H7 (cell line): ENCODE results near the gene FAM110A. TPM values are rescaled to one million over a fixed set of nuclear protein-coding genes. Genes with fewer than 3 reads are reported as not detected.

Experiments
- DNase-seq: peaks from one replicate; pipeline ENCODE4 v3.0.0; 2012
- H3K27me3 ChIP-seq: 2 replicates; pipeline ENCODE4 v1.6.0; 2011; ENCODE audit warnings: mild to moderate bottlenecking, low read length; ENCODE audit not compliant: control insufficient read depth, insufficient read depth
- H3K36me3 ChIP-seq: replicated peaks from 2 replicates; pipeline ENCODE4 v1.5.1; 2011; ENCODE audit warnings: low read length; ENCODE audit not compliant: control insufficient read depth, insufficient read depth
- H3K4me3 ChIP-seq: 2 replicates; pipeline ENCODE4 v1.5.1; 2011; ENCODE audit warnings: low read depth, mild to moderate bottlenecking, control low read depth, low read length, moderate library complexity; ENCODE audit not compliant: insufficient read depth
- total RNA-seq: library from RNA; depleted of rRNA; stranded (reverse); fragments of >200 nt; shearing (Covaris generic); gene quantifications from 2 replicates; pipeline ENCODE4 v1.2.3, GENCODE V29; 2014

The FAM110A gene
- total RNA-seq, 1 experiment from 2014 or later: 9.9 TPM

DNA sequence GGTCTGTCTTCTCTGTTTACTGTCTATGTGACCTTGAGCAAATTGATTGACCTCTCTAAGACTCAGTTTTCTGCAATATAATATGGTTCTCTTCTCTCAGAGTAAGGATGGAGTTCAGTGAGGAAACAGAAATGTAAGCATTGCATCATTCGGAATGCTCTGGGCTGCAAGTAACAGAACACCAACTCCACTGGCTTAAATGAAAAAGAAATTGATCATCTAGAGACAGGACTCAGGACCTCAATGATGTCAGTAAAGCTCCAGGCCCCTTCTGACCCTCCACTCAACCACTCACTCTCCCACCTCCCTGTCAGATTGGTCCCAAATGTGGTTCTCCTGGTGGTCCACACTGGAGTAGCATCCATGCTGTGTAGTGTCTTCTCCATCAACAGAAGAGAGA, 31.9 kb downstream of the FAM110A start:
- Histone ChIP-seq H3K27me3 (peaks cover 1% of the 10 kb centered on the region; the same call in 1 of the 2 replicates), H3K36me3 (no peaks in the 10 kb centered on the region), H3K4me3 (no peak overlapping the region)
- DNase-seq: no peak

DNA sequence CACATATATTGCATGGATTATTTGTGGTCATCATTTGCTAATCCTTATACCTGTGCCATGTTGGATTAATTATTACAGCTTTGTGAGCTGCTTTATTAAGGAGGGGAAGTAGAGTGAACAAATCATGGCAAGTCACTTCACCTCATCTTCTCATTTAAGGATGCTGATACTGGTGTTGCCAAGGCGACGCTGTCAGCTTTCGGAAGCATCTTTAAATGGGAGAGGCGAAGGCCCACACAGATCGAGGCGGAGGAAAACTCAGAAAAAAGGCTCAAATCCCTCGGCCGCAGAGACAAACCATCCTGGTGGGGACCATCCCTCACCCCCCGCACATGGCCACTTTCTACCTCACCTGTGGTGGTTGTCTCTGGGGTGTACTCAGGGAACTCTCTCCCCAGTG, 34.8 kb downstream of the FAM110A start:
- H3K4me3 ChIP-seq: no peak overlapping the region
- H3K27me3 ChIP-seq: peaks cover 1% of the 10 kb centered on the region; the same call in 1 of the 2 replicates
- H3K36me3 ChIP-seq: no peaks in the 10 kb centered on the region
- no peak for DNase-seq

DNA sequence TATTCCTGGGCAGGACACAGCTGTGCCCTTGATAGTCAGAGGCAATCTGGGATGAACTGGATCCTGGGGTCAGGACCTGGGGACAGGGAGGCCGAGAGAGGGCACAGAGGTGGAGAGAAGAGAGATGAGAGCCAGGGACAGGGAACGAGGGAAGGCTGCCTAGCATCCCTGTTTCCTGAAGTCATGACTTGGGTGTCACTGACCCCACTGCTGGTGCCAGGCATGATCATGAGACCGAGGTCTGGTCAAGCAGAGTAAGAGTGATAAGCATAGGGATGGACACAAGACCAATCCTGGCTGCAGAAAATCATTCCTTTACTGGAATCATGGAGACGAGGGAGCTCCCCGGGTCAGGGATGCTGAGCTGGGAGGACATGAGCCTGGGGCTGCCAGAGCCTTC, 36.1 kb downstream of the FAM110A start:
- no peak overlapping the region for H3K4me3 ChIP-seq
- H3K27me3 ChIP-seq: peaks cover 1% of the 10 kb centered on the region; the same call in 1 of the 2 replicates
- DNase-seq: no peak
- no peaks in the 10 kb centered on the region for H3K36me3 ChIP-seq

DNA sequence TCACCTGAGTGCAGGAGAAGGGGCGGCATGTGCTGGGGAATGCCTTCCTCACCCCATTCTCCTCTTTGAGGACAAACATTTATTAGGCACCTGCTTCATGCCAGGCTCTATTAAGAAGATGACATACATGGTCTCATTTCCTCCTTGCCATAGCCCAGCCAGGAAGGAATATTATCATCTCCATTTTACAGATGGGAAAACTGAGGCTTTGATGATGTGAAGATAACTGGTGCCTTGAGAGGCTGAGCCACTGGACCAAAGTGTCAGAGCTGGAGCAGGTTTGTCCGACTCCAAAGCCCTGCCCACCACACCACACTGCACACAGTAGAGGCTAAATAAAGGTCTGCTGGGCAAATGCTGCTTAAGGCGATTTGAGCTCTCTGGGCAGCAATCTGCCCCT, 37.2 kb downstream of the FAM110A start:
- DNase-seq: no peak

DNA sequence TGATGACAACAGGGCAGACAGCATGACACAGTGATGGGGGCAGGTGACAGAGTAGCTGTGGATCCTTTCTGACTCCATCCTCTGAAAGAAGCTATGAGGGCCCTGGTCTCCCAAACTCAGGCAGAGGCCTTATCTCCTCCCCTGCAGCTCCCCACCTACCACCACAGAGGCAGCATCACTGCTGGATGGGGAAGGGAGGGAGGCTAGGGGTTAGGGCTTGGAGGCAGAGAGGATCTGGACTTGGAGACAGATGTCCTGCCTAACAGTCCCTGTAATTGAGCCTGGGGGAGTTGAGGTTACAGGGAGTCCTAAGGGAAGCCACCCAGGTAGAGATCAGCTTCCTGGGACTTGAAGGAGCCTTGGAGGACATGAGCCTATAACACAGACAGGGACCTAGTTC, 37.9 kb downstream of the FAM110A start:
- Histone ChIP-seq H3K27me3 (peaks cover 1% of the 10 kb centered on the region; the same call in 1 of the 2 replicates), H3K4me3 (no peak overlapping the region), H3K36me3 (no peaks in the 10 kb centered on the region)
- no peak for DNase-seq

More for the DNA sequence above, 37.2 kb downstream of the FAM110A start:
- no peak overlapping the region for H3K4me3 ChIP-seq
- H3K27me3 ChIP-seq: peaks cover 1% of the 10 kb centered on the region; the same call in 1 of the 2 replicates
- no peaks in the 10 kb centered on the region for H3K36me3 ChIP-seq

DNA sequence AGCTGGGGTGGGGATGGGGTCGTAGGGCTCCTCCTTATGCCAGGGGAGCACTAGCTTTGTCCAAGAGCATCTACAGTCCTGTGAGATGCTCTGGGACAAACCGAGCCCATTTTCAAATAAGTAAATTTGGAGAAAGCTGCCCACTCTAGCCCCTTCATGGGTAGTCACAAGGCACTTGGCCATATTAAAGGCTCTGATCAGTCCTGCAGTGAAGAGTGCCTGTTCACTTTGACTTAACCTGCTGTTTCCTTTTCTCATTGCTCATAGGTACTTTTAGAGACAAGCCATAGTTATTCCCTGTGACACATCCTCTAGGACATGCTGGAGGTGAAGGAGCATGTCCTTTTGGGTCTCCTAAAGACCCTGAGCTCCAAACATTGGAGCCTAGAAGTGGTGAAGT, 38.4 kb downstream of the FAM110A start:
- no peaks in the 10 kb centered on the region for H3K36me3 ChIP-seq
- H3K27me3 ChIP-seq: peaks cover 1% of the 10 kb centered on the region; the same call in 1 of the 2 replicates
- no peak for DNase-seq
- H3K4me3 ChIP-seq: no peak overlapping the region

DNA sequence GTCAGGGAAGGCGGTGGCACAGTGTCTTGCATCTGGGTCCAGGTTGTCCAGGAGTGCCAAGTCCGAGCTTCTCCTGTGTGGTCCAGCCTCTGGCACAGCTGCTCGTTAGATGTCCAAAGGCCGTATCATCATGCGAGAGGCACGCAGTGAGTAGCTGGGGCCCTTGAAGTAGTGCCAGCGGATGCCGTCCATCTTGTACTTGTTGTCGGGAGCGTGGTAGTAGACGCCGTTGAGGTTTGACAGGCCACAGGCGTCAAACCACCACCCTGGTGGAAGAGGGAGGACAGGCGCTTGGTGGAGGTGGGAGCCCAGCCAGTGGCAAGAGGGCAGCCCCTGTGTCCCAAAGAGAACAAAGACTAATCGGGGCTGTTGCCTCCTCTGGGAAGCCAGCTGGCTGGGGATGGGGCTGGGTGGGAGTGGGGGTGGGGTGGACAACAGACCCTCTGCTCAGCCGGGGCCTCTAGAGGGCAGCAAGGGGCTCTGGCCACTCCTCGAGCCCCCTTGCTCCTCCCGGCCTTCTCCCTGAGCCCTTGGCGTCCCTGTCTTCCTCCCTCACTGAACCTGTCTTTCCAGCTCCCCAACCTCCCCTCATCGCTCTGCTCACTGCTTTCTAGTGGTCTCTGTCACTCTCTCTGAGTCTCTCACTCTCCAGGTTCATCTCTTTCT, 39.5 kb downstream of the FAM110A start:
- DNase-seq: peak; percentile 91
- H3K36me3 ChIP-seq: no peaks in the 10 kb centered on the region
- H3K4me3 ChIP-seq: no peak overlapping the region
- peaks cover 1% of the 10 kb centered on the region; the same call in 1 of the 2 replicates for H3K27me3 ChIP-seq

DNA sequence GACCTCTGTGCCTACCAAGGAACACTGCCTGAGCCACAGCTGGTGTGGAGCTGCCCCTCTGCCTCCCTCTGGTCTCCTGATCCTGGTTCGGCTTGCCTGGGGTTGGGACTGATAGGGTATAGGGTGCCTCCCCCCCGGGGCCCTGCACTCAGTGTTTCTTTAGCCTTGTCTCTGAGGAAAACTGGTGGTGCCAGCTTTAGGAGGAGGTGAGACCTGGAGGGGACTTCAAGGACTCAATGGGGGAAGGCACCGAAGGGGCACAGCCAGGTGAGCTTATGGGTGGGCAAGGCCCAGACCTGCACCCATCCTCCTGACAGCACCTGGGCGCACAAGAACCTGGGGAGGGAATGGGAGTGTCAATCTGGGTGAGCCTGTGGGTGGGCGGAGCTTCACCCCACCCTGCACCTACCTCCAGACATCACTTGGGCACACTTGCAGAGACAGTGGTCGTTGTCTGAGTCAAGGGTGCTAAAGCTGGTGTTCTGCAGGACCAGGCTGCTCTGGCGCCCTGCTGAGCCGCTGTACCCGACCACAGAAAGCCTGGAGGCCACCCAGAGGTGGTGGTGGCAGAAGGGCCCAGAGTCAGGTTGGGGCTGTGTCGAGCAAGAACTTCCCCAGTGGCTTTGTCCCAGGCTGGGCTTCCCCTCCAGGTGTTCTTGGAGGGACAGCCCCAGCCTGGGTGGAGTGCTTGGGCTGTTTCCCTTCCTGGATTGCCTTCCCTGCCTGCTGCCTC, 40.5 kb downstream of the FAM110A start:
- Histone ChIP-seq H3K4me3 (no peak overlapping the region), H3K36me3 (no peaks in the 10 kb centered on the region), H3K27me3 (peaks cover 1% of the 10 kb centered on the region; the same call in 1 of the 2 replicates)
- DNase-seq: no peak

DNA sequence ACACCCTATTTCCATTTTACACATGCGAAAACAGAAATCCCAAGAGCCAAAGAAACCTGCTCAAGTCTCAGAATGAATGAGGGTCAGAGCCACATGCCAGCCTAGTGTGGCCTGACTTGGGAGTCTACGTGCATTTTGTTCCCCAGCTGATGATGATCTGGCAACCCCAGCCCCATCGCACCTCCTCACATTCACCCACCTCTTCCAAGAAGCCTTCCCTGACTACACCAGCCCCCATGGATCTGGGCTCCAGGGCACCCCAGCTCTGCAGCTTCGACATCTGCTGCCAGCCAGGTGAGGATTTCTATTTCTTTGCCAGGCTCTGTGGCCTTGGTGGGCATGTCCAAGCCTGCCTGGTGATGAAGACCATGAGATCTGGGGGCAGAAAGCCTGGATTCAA, 41.6 kb downstream of the FAM110A start:
- Histone ChIP-seq H3K4me3 (no peak overlapping the region), H3K27me3 (no peaks in the 10 kb centered on the region; the same call in 1 of the 2 replicates), H3K36me3 (no peaks in the 10 kb centered on the region)
- no peak for DNase-seq

DNA sequence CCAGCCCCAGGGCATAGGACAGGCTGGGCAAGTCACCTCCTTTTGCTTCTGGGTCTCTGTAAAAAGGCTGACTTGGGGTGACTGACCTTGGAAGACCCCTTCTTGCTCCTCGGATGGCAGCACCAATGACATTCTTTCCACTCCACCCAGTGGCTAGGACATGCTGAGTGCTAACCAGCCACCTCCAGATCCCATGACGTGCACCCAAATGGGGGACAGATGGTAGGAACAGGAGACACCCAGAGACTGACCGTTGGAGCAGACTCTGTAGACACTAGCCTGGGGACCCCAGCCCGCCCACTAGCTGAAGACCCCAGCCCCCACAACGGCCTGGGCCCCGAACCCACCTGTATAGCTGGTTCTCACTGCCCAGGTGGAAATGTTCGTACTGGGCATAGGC, 44.3 kb downstream of the FAM110A start:
- no peak for DNase-seq
- Histone ChIP-seq H3K4me3 (no peak overlapping the region), H3K27me3 (no peaks in the 10 kb centered on the region), H3K36me3 (no peaks in the 10 kb centered on the region)

DNA sequence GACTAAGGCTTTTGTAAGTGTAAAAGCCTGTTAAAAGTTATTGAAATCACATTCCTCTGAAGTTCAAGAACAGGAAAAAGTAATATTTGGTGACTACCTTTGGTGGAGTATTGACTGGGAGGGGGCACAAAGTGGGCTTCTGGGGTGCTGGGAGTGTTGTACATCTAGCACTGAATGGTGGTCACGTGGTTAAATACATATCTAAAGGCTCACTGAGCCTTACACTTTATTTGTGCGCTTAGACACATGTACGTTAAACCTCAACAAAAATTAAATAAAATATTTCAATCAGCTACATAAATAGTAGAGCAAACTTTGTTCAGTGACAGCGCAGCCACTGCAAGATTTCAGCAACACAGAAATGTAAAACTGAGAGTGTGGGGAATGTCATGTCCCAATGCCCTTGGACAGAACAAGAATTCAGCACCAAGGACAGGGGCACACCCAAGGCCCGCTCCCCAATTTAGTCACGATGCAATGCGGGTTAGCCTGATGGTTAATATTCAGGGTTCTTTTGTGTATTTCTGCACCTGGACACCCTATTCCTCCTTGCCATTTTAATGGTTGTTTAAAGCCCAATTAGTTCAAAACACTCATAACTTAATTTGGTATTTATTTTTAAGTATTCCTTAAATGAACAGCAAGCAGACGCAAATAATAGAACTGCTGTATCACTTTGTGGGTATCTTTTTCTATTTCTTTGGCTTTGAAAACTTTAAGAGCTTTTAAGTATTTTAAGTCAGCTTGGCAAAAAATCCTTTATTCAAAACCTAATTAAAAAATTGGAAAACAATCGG, 45.2 kb downstream of the FAM110A start:
- Histone ChIP-seq H3K4me3 (no peak overlapping the region), H3K27me3 (no peaks in the 10 kb centered on the region), H3K36me3 (no peaks in the 10 kb centered on the region)
- DNase-seq: peak; percentile 88

DNA sequence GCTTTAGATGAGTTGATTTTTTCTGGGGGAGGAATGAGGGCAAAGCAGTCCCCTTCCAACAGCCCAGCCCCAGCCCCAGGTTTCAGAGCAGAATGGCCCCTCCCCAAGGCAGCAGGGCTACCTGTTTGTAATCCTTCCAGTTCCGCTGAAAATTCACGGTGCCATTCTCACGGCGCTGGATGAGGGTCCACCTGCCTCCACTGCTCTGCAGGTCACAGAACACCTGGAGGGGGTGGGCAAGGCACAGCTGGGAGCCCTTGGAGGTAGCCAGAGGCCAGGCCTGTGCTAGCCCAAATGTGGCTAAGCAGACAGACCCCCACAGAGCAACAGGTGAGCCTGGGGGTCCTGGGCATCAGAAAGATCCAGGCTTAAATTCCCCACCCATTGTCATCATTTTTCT, 46.1 kb downstream of the FAM110A start:
- DNase-seq: no peak
- no peaks in the 10 kb centered on the region for H3K27me3 ChIP-seq
- no peaks in the 10 kb centered on the region for H3K36me3 ChIP-seq
- no peak overlapping the region for H3K4me3 ChIP-seq

DNA sequence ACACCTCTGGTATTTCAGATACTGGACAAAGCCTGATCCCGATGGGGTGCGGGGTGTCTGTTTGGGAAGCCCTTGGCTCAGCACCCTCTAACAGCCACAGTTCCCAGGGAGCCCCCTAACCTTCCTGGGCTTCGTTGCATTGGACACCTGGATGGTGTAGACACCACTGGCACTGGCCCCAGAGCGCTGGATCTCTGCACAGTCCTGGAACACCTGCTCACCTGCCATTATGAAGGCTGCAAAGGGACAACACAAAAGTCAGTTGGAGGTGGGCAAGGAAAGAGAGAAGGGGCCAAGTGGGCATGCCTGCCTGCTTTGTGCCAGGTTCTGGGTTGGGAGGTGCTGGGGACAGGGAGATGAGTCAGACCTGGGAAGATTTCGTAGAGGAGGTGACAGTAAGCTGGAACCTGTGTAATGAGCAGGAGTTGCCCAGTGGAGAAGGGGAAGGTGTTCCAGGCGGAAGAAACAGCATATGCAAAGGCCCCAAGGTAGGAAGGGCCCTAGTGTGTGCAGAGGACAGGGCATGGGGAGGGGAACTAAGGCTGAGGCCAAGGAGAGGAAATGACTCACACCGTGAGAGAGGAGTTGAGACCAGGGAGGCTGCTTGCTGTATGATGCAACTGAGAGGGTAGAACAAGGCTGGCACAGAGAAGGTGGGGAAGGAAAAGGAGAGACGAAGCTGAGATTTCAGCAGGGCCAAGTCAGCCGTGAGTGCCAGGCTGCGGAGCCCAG, 47.7 kb downstream of the FAM110A start:
- Histone ChIP-seq H3K4me3 (no peak overlapping the region), H3K27me3 (peaks cover 4% of the 10 kb centered on the region), H3K36me3 (no peaks in the 10 kb centered on the region)
- DNase-seq: no peak

DNA sequence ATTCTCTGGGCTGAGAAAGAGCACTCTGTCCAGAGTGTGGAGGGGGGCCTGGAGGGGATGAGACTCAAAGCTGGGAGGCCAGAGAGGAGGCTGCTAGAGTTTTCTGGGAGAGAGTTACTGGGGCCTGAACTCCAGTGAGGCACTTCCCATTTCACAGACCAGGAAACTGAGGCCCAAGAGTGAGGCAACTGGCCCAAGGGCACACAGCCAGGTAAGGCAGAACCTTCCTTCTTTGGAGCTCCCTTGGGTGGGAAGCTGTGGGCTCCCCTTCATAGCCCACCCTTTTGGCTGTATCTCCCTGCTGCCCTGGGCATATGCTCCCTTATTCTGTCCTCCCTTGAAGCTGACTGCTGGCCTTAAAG, 48.2 kb downstream of the FAM110A start:
- DNase-seq: no peak
- H3K27me3 ChIP-seq: peaks cover 4% of the 10 kb centered on the region
- H3K36me3 ChIP-seq: no peaks in the 10 kb centered on the region
- no peak overlapping the region for H3K4me3 ChIP-seq
